Measurements from ENCODE around the gene GRB7.

DNA sequence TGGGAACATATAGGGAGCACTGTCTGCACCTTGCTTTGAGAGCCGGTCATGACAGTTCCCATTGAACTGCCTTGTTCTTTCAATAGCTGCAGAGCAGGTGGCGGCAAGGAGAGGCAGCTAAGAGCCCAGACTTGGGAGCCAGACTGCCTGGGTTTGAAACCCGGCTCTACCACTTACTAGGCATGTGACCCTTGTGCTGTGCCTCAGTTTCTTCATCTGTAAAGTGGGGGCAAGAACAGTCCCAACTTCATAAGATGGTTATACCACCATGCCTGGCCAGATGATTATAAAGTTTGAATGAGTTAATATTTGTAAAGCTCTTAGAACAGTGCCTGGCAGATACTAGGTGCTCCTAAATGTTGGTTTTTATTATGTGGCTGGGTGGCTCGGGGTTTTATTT is 23.5 kb upstream of the GRB7 start:
- TF ChIP-seq, protein P1, sequence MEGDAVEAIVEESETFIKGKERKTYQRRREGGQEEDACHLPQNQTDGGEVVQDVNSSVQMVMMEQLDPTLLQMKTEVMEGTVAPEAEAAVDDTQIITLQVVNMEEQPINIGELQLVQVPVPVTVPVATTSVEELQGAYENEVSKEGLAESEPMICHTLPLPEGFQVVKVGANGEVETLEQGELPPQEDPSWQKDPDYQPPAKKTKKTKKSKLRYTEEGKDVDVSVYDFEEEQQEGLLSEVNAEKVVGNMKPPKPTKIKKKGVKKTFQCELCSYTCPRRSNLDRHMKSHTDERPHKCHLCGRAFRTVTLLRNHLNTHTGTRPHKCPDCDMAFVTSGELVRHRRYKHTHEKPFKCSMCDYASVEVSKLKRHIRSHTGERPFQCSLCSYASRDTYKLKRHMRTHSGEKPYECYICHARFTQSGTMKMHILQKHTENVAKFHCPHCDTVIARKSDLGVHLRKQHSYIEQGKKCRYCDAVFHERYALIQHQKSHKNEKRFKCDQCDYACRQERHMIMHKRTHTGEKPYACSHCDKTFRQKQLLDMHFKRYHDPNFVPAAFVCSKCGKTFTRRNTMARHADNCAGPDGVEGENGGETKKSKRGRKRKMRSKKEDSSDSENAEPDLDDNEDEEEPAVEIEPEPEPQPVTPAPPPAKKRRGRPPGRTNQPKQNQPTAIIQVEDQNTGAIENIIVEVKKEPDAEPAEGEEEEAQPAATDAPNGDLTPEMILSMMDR (IDR thresholded peaks at IDR 0.05; ENCODE audit: extremely low read depth in 1 of 2, insufficient read depth in 1 of 2, low read depth in 1 of 2, low read length in 2 of 2): no peak
- TF ChIP-seq, protein P2, sequence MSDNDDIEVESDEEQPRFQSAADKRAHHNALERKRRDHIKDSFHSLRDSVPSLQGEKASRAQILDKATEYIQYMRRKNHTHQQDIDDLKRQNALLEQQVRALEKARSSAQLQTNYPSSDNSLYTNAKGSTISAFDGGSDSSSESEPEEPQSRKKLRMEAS (IDR thresholded peaks at IDR 0.05; ENCODE audit: insufficient read depth, insufficient read length): no peak
- TF ChIP-seq POLR2A (IDR thresholded peaks at IDR 0.05; ENCODE audit: low read depth, low read length) (no peak), POLR2AphosphoS5 (IDR thresholded peaks at IDR 0.05; ENCODE audit: insufficient read depth, low read depth, low read length) (no peak), MYC (IDR thresholded peaks at IDR 0.05; ENCODE audit: low read depth, low read length) (no peak)

All from endothelial cell of umbilical vein (primary cell).